HCT116 (cell line): ENCODE data around the gene ZNF521.

ENCODE experiments used
- CBX3 ChIP-seq: IDR thresholded peaks from 2 replicates; pipeline ENCODE4 v1.6.1; 2012; ENCODE audit warnings: low read depth
- CTCF ChIP-seq, 3 experiments: fragments of 200-600 bp in 1 of 3; sonication (generic) in 1 of 3; IDR thresholded peaks in 2 of 3; conservative IDR thresholded peaks in 1 of 3; 2 replicates each; pipeline ENCODE4 v1.5.1; 2012 to 2017; ENCODE audit warnings: low read depth in 2 of 3, low read length in 2 of 3, antibody characterized with exemption in 1 of 3, borderline replicate concordance in 1 of 3, control low read depth in 1 of 3, mild to moderate bottlenecking in 1 of 3, mixed read lengths in 1 of 3, mixed run types in 1 of 3, moderate library complexity in 1 of 3; ENCODE audit not compliant: insufficient read depth in 1 of 3
- EZH2 ChIP-seq: fragments of 200-600 bp; sonication (generic); IDR thresholded peaks from 2 replicates; pipeline ENCODE4 v1.6.1; 2017; ENCODE audit warnings: antibody characterized with exemption, mixed run types

DNA sequence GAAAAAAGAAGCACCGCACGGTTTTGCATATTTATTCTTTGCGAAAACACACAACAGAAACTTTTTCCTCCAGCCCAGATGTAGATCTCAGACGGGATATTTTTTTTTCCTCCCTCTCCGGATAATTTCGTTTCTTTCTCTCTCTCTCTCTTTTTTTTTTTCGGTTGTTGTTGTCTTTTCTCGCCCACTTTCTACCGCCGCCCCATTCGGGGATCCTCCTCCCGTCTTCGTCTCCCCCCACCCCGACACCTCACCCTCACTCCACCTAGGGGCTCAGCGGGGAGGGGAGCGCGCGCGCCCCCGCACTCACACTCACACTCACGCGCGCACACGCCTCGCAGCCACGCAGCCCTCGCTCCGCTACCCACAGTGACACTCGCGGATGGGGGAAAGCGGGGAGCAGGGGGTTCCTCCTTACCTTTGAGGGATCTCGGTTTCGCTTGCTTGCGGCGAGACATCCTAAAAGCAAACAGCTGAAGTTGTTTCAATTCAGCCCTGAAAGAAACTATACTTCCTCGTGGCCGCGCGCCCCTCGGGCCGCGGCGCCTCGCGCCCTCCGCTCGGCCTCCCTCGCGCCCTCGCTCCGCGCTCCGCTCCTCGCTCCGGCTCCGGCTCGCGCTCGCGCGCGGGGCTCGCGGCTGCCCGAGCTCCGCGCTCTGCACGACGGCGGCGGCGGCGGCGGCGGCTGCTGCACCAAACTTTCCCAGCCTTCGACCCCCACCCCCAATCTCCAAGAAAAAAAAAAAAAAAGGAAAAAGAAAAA, 1.3 kb downstream of the ZNF521 start:
- TF ChIP-seq CTCF (IDR thresholded peaks at IDR 0.05 in 2 of 3, conservative IDR thresholded peaks at IDR 0.05 in 1 of 3; ENCODE audit: borderline replicate concordance in 1 of 3, insufficient read depth in 1 of 3, low read depth in 2 of 3, low read length in 2 of 3) (no peak), EZH2 (no peak), CBX3 (no peak)
